IMR-90 (cell line): ENCODE results near the gene DOCK1. TPM values are rescaled to one million over a fixed set of nuclear protein-coding genes. Genes with fewer than 3 reads are reported as not detected.

Experiments used
- ATAC-seq: fragments of 200-7000 bp; cut with Tn5 transposase; 2 replicates; pipeline ENCODE4 v1.9.1; 2020; ENCODE audit warnings: low read depth, mild to moderate bottlenecking, moderate library complexity
- BruUV-seq: library from RNA; stranded (reverse); fragments of 400-500 nt; replicated peaks from 2 replicates; lab custom pipeline; 2021; lab: Mats Ljungman, UMichigan
- CTCF ChIA-PET: fragments of 300-600 bp; formaldehyde crosslinking; extraction: SDS; loops from one replicate; lab custom pipeline; 2021; ENCODE audit warnings: antibody characterized with exemption; lab: Yijun Ruan, JAX
- POLR2A ChIA-PET: fragments of 300-600 bp; sonication (Branson Sonifier 250); formaldehyde crosslinking; loops from one replicate; lab custom pipeline; 2022; ENCODE audit warnings: antibody characterized with exemption; ENCODE audit not compliant: unreplicated experiment; lab: Charles Lee
- DNase-seq: peaks from one replicate; pipeline ENCODE4 v3.0.0; 2013
- H2AFZ ChIP-seq: replicated peaks from 2 replicates; pipeline ENCODE3; 2013; ENCODE audit warnings: low read length, mild to moderate bottlenecking; ENCODE audit not compliant: poor library complexity
- H2AK5ac ChIP-seq: 2 replicates; pipeline ENCODE4 v1.6.1; 2013; ENCODE audit warnings: low read depth, low read length, inconsistent platforms
- H2AK9ac ChIP-seq: replicated peaks from 2 replicates; pipeline ENCODE3; 2013; ENCODE audit warnings: mild to moderate bottlenecking, low read depth, low read length, moderate library complexity; ENCODE audit not compliant: poor library complexity
- H2BK120ac ChIP-seq: 2 replicates; pipeline ENCODE4 v1.6.1; 2013; ENCODE audit warnings: low read depth, low read length, inconsistent platforms
- H2BK15ac ChIP-seq: 3 replicates; pipeline ENCODE4 v1.6.1; 2013; ENCODE audit warnings: low read depth, low read length, inconsistent platforms
- H2BK20ac ChIP-seq: 2 replicates; pipeline ENCODE4 v1.6.1; 2013; ENCODE audit warnings: low read depth, mild to moderate bottlenecking, inconsistent platforms, low read length, moderate library complexity
- H2BK5ac ChIP-seq: 2 replicates; pipeline ENCODE4 v1.6.1; 2013; ENCODE audit warnings: mild to moderate bottlenecking, low read depth, low read length, inconsistent platforms; ENCODE audit not compliant: poor library complexity, severe bottlenecking
- H3K14ac ChIP-seq: replicated peaks from 2 replicates; pipeline ENCODE4 v1.6.1; 2013; ENCODE audit warnings: low read depth, low read length, inconsistent platforms
- H3K18ac ChIP-seq: 2 replicates; pipeline ENCODE4 v1.6.1; 2013; ENCODE audit warnings: low read depth, low read length, control low read depth
- H3K23ac ChIP-seq: 2 replicates; pipeline ENCODE4 v1.6.1; 2013; ENCODE audit warnings: low read depth, low read length, inconsistent platforms
- H3K27ac ChIP-seq: 2 replicates; pipeline ENCODE4 v1.5.1; 2013; ENCODE audit warnings: mild to moderate bottlenecking, control low read depth, low read length; ENCODE audit not compliant: insufficient read depth
- H3K27me3 ChIP-seq: 2 replicates; pipeline ENCODE4 v1.6.1; 2013; ENCODE audit warnings: low read length; ENCODE audit not compliant: control insufficient read depth, insufficient read depth
- H3K36me3 ChIP-seq: 2 replicates; pipeline ENCODE4 v1.6.1; 2013; ENCODE audit warnings: low read length, mixed read lengths; ENCODE audit not compliant: control insufficient read depth, insufficient read depth
- H3K4ac ChIP-seq: 2 replicates; pipeline ENCODE4 v1.6.1; 2013; ENCODE audit warnings: low read depth, low read length, inconsistent platforms
- H3K4me1 ChIP-seq: 2 replicates; pipeline ENCODE4 v1.6.1; 2013; ENCODE audit warnings: low read length, mixed read lengths; ENCODE audit not compliant: control insufficient read depth, insufficient read depth
- H3K4me2 ChIP-seq: 2 replicates; pipeline ENCODE4 v1.6.1; 2013; ENCODE audit warnings: low read depth, mild to moderate bottlenecking, control low read depth, low read length, moderate library complexity
- H3K4me3 ChIP-seq: 2 replicates; pipeline ENCODE4 v1.5.1; 2013; ENCODE audit warnings: low read depth, mild to moderate bottlenecking, control low read depth, low read length, moderate library complexity; ENCODE audit not compliant: insufficient read depth
- H3K56ac ChIP-seq: 2 replicates; pipeline ENCODE4 v1.6.1; 2013; ENCODE audit warnings: low read length, inconsistent platforms; ENCODE audit not compliant: insufficient read depth; ENCODE audit errors: extremely low read depth
- H3K79me1 ChIP-seq, 2 experiments: 2 replicates each; pipeline ENCODE4 v1.6.1; 2013; ENCODE audit warnings: low read length in 2 of 2, inconsistent platforms in 1 of 2, low read depth in 1 of 2
- H3K9ac ChIP-seq: 2 replicates; pipeline ENCODE4 v1.6.1; 2013; ENCODE audit warnings: low read depth, low read length, control low read depth
- H3K9me1 ChIP-seq: 2 replicates; pipeline ENCODE4 v1.6.1; 2013; ENCODE audit warnings: low read length, inconsistent platforms; ENCODE audit not compliant: insufficient read depth
- H3K9me3 ChIP-seq: 2 replicates; pipeline ENCODE4 v1.6.1; 2013; ENCODE audit warnings: low read length; ENCODE audit not compliant: control insufficient read depth, insufficient read depth
- H4K20me1 ChIP-seq: 2 replicates; pipeline ENCODE4 v1.6.1; 2013; ENCODE audit warnings: low read length, inconsistent platforms; ENCODE audit not compliant: insufficient read depth
- H4K5ac ChIP-seq: 2 replicates; pipeline ENCODE4 v1.6.1; 2013; ENCODE audit warnings: mild to moderate bottlenecking, low read depth, low read length, control low read depth
- H4K8ac ChIP-seq, 2 experiments: 2 replicates each; pipeline ENCODE4 v1.6.1; 2013; ENCODE audit warnings: low read depth in 2 of 2, low read length in 2 of 2, control low read depth in 1 of 2, inconsistent platforms in 1 of 2
- H4K91ac ChIP-seq: 2 replicates; pipeline ENCODE4 v1.6.1; 2013; ENCODE audit warnings: low read depth, low read length, inconsistent platforms; ENCODE audit not compliant: insufficient read depth
- CEBPB ChIP-seq: IDR thresholded peaks from 2 replicates; pipeline ENCODE4 v1.6.1; 2012; ENCODE audit warnings: low read depth, low read length, improper control_type of control experiment
- CHD1 ChIP-seq: IDR thresholded peaks from 2 replicates; pipeline ENCODE4 v1.6.1; 2012; ENCODE audit warnings: low read depth, low read length, improper control_type of control experiment
- FOS ChIP-seq: fragments of 150-350 bp; IDR thresholded peaks from 2 replicates; pipeline ENCODE4 v1.6.1; 2016; ENCODE audit warnings: low read depth, low read length
- MAFK ChIP-seq: IDR thresholded peaks from 2 replicates; pipeline ENCODE4 v1.6.1; 2012; ENCODE audit warnings: low read depth, low read length, improper control_type of control experiment
- MAZ ChIP-seq: IDR thresholded peaks from 2 replicates; pipeline ENCODE4 v1.6.1; 2012; ENCODE audit warnings: low read depth, mild to moderate bottlenecking, low read length, improper control_type of control experiment, moderate library complexity, borderline replicate concordance
- MXI1 ChIP-seq: IDR thresholded peaks from 2 replicates; pipeline ENCODE4 v1.6.1; 2012; ENCODE audit warnings: low read depth, mild to moderate bottlenecking, low read length, moderate library complexity, borderline replicate concordance
- NFE2L2 ChIP-seq: fragments of 150-350 bp; IDR thresholded peaks from 2 replicates; pipeline ENCODE4 v1.6.1; 2016; ENCODE audit warnings: low read depth, mild to moderate bottlenecking, low read length
- POLR2A ChIP-seq: IDR thresholded peaks from 2 replicates; pipeline ENCODE4 v1.6.1; 2012; ENCODE audit warnings: mild to moderate bottlenecking, low read depth, low read length
- RAD21 ChIP-seq: IDR thresholded peaks from 2 replicates; pipeline ENCODE4 v1.6.1; 2012; ENCODE audit warnings: low read length, improper control_type of control experiment
- RCOR1 ChIP-seq: IDR thresholded peaks from 2 replicates; pipeline ENCODE4 v1.6.1; 2012; ENCODE audit warnings: mild to moderate bottlenecking, low read length, improper control_type of control experiment; ENCODE audit not compliant: insufficient replicate concordance
- RFX5 ChIP-seq: IDR thresholded peaks from 2 replicates; pipeline ENCODE4 v1.8.0; 2012; ENCODE audit warnings: low read depth, mild to moderate bottlenecking, low read length, moderate library complexity
- SMC3 ChIP-seq: fragments of 150-350 bp; IDR thresholded peaks from 2 replicates; pipeline ENCODE4 v1.6.1; 2016; ENCODE audit warnings: low read depth, mild to moderate bottlenecking, antibody characterized with exemption, low read length, moderate library complexity
- WGBS, 2 experiments: methylation state at CpG; one replicate each; pipeline versions ENCODE4 v1.1.5 to v1.1.7; 2013; ENCODE audit warnings: missing lambda C conversion rate in 2 of 2; ENCODE audit not compliant: insufficient read length in 1 of 2; ENCODE audit errors: extremely low coverage in 2 of 2; 5-methylcytosine and 5-hydroxymethylcytosine counted together
- dilution Hi-C: fragments of 300-500 bp; cut with HindIII; formaldehyde crosslinking; loops from one replicate; pipeline ENCODE4 v1.14.3; 2018; ENCODE audit warnings: low sequenced_read_pairs; ENCODE audit not compliant: unreplicated experiment
- in situ Hi-C: fragments of 300-500 bp; cut with MboI; formaldehyde crosslinking; loops from 3 replicates; pipeline ENCODE4 v1.14.3; 2019; ENCODE audit warnings: low sequenced_read_pairs, inconsistent platforms, mixed read lengths
- intact Hi-C: fragments of 100-400 bp; cut with micrococcal nuclease; formaldehyde crosslinking; loops from 2 replicates; pipeline ENCODE4 v1.10.0; 2022
- polyA plus RNA-seq, 3 experiments: library from polyadenylated mRNA; depleted of rRNA; stranded (reverse); fragments of >200 nt; gene quantifications; 2 replicates each; pipeline ENCODE4 v1.2.3, GENCODE V29; 2012; ENCODE audit warnings: low replicate concordance in 1 of 3
- total RNA-seq: library from RNA; depleted of rRNA; stranded (reverse); fragments of >200 nt; gene quantifications from 2 replicates; pipeline ENCODE4 v1.2.3, GENCODE V29; 2012
- TF ChIP-seq, protein P1 (sequence below): fragments of 150-350 bp; IDR thresholded peaks from 2 replicates; pipeline ENCODE4 v1.6.1; 2017; ENCODE audit warnings: mild to moderate bottlenecking, antibody characterized with exemption, low read length, low read depth
- TF ChIP-seq, protein P2 (sequence below): conservative IDR thresholded peaks from 2 replicates; pipeline ENCODE4 v1.5.1; 2012; ENCODE audit warnings: mild to moderate bottlenecking, low read depth, low read length, improper control_type of control experiment

Gene DOCK1
- total and polyA plus RNA-seq, 2 of the 4 experiments (the other 2 are of a cell fraction): 28.2 to 71.0 TPM

- ChIA-PET CTCF (no interaction called here), POLR2A (interaction anchor here (0.6 kb wide), 1 partner anchor 210 kb away, joined by 3 read pairs; no protein-coding TSS in a partner anchor)
- Histone ChIP-seq H3K4me1 (no peaks in the 10 kb centered on the region; the same call in 1 of the 2 replicates), H3K4ac (no peak overlapping the region), H3K14ac (no peak overlapping the region), H3K36me3 (peaks cover 47% of the 10 kb centered on the region), H3K27ac (no peak overlapping the region), H3K9ac (no peak overlapping the region), H3K9me3 (no peaks in the 10 kb centered on the region), H3K27me3 (no peaks in the 10 kb centered on the region), H2BK5ac (no peak overlapping the region), H4K20me1 (peaks cover 22% of the 10 kb centered on the region), H3K4me2 (no peak overlapping the region), H2BK20ac (no peak overlapping the region), H3K4me3 (no peak overlapping the region), H4K5ac (no peak overlapping the region), H2BK15ac (no peak overlapping the region), H3K9me1 (peaks cover 24% of the 10 kb centered on the region), H3K18ac (no peak overlapping the region), H2AK5ac (no peak overlapping the region), H4K8ac (no peak overlapping the region), H3K79me1 (peaks cover 8 to 47% of the 10 kb centered on the region in 2 experiments; a peak in 3 of 4 replicates), H3K23ac (no peak overlapping the region), H2AK9ac (no peak overlapping the region), H3K56ac (no peak overlapping the region), H4K91ac (no peak overlapping the region), H2BK120ac (no peak overlapping the region), H2AFZ (no peak overlapping the region)
- ATAC-seq: no peak
- WGBS, 2 experiments: 94% methylated on average over 3 of the region's 4 CpGs; no CpG with 5 or more reads in 1 of the 2 experiments
- no peak for TF ChIP-seq RAD21
- no peak for TF ChIP-seq NFE2L2
- TF ChIP-seq SMC3: no peak
- TF ChIP-seq RFX5: no peak
- TF ChIP-seq, protein P1, sequence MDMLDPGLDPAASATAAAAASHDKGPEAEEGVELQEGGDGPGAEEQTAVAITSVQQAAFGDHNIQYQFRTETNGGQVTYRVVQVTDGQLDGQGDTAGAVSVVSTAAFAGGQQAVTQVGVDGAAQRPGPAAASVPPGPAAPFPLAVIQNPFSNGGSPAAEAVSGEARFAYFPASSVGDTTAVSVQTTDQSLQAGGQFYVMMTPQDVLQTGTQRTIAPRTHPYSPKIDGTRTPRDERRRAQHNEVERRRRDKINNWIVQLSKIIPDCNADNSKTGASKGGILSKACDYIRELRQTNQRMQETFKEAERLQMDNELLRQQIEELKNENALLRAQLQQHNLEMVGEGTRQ: no peak
- TF ChIP-seq MAZ: no peak
- TF ChIP-seq MAFK: no peak
- TF ChIP-seq MXI1: no peak
- TF ChIP-seq CHD1: no peak
- TF ChIP-seq RCOR1: no peak
- TF ChIP-seq FOS: no peak
- no peak for TF ChIP-seq POLR2A
- TF ChIP-seq, protein P2, sequence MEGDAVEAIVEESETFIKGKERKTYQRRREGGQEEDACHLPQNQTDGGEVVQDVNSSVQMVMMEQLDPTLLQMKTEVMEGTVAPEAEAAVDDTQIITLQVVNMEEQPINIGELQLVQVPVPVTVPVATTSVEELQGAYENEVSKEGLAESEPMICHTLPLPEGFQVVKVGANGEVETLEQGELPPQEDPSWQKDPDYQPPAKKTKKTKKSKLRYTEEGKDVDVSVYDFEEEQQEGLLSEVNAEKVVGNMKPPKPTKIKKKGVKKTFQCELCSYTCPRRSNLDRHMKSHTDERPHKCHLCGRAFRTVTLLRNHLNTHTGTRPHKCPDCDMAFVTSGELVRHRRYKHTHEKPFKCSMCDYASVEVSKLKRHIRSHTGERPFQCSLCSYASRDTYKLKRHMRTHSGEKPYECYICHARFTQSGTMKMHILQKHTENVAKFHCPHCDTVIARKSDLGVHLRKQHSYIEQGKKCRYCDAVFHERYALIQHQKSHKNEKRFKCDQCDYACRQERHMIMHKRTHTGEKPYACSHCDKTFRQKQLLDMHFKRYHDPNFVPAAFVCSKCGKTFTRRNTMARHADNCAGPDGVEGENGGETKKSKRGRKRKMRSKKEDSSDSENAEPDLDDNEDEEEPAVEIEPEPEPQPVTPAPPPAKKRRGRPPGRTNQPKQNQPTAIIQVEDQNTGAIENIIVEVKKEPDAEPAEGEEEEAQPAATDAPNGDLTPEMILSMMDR: no peak
- no peak for TF ChIP-seq CEBPB
- intact Hi-C loops: no loop called here
- DNase-seq: no peak
- BruUV-seq: no TSS peak
- in situ Hi-C loops: no loop called here
- dilution Hi-C loops: no loop called here
Measured at GRCh38 chr10:127094984-127095383, 189.8 kb downstream of the DOCK1 start.
